ENCODE measurements around the gene MOGAT3.

Gene MOGAT3

GRCh38 chr7:101159696-101160674, 40.9 kb downstream of the MOGAT3 start:
- DNase-seq = no peak

- DNase-seq = no peak
Measured at GRCh38 chr7:101156866-101157589, 43.8 kb downstream of the MOGAT3 start.

- DNase-seq = no peak
Measured at GRCh38 chr7:101156277-101156676, 44.6 kb downstream of the MOGAT3 start.

- no peak for DNase-seq
Measured at GRCh38 chr7:101155303-101155702, 45.5 kb downstream of the MOGAT3 start.

- no peak for DNase-seq
Measured at GRCh38 chr7:101154693-101155102, 46.1 kb downstream of the MOGAT3 start.

- DNase-seq = peak; percentile 96
Measured at GRCh38 chr7:101153969-101154692, 46.7 kb downstream of the MOGAT3 start, which contains the start of gene AP1S1. Gene AP1S1 (plus strand): TSS chr7:101154476. CDS start chr7:101154515, 39 bp downstream.

GRCh38 chr7:101151908-101152651, 48.8 kb downstream of the MOGAT3 start:
- DNase-seq = no peak
